COR-L47 (cell line): ENCODE data around the gene CNOT8.
A peak's percentile ranks its signal among the peaks of the same experiment; 100 is the strongest.
"Not testable (repeated sequence)": the region's sequence is repeated elsewhere in the genome, so short reads cannot be mapped to it uniquely, and the experiment has no call there.

ENCODE experiments used
- DNase-seq: peaks from one replicate; lab custom pipeline; 2025; lab: John Stamatoyannopoulos, UW

CNOT8 gene

DNA sequence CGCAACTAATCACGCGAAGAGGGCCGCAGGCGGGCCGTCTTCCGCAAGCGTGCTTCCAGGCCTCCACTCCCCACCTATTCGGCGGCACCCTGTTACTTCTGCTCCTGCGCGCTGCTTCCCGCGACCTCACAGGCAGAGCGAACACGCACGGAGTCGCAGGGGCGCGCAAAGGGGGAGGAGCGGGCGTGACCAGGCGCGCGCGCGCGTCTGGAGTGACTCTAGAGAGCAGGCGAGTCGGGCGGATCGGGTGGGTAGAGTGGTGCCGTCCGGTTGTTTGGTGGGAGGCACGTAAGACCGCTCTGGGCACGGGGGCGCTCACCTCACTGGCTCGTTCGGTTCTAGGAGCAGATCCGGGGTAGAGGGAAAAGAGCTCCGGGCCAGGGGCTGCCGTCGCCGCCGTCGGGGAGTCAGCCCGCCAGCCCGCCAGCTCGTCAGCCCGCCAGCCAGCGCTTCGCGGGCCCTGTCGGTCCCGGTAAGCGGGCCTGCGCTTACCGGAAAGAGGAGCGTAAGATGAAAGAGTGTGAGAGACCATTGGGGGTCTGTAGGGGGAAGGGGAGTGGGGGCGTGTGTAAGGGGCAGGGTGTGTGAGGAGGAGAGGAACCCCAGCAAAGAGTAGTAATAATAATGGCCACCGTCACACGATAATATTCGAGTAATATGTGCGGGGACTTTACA is at the start of gene CNOT8:
CNOT8 (plus strand) TSS at position 331 of the 675 bp plus-strand sequence. CDS start 4,652 bp downstream, outside the sequence.
- DNase-seq: peak; percentile 98

- DNase-seq: no peak
Measured at GRCh38 chr5:154811239-154811638, 47.2 kb upstream of the CNOT8 start.

- DNase-seq: peak; percentile 37
Measured at GRCh38 chr5:154811653-154812465, 46.6 kb upstream of the CNOT8 start.

DNA sequence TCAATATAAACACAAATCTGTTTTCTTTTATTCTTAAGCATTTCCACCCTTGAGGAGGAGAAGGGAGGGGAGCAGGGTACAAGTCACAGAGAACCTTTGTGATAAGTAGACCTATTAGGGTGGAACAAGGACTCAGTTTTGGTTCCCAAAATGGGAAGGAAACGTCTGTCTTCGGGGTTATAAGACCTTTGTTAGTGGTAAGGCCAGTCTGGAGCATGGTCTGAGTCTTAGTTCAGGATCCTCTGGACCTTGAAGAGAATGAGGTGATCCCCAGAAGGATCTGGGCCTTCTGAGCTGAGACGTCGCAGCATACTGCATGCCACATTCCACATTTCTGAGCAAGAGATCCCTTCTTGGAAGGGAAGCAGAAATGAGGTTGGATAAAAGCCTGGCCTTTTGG is 45.3 kb upstream of the CNOT8 start:
- no peak for DNase-seq

DNA sequence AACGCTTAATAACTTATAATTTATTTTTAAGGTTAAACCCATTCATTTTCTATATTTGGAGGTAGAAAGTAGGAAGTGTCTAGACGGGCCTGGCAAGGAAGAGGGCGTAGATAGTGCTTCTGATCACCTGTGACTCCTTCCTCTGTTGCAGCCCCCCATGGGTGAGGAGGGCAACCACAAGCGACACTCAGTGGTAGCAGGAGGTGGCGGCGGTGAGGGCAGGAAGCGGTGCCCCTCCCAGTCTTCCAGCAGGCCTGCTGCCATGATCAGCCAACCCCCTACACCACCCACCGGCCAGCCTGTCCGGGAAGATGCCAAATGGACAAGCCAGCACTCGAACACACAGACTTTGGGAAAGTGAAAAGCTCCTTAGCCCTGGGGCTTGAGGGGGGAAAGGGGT is 44.7 kb upstream of the CNOT8 start:
- no peak for DNase-seq

DNA sequence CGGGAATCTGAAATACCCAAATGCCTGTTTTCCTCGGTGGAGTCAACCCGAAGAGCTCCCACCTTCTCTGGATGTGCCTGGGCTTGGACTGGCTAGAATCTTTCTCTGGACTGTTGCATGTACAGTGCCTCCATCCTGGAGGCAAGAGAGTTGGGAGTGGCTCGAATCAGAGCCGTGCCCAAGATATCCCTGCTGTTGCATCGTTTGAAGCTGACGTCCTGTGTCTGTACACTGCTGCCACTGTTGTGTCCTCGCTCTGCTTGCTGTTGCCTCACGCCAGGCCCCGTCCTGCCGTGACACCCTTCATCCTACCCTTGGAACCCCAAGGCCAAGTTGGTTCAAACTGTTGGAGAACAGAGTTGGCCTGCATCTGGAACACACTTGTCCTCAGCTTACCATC is 43.4 kb upstream of the CNOT8 start:
- DNase-seq: no peak

DNA sequence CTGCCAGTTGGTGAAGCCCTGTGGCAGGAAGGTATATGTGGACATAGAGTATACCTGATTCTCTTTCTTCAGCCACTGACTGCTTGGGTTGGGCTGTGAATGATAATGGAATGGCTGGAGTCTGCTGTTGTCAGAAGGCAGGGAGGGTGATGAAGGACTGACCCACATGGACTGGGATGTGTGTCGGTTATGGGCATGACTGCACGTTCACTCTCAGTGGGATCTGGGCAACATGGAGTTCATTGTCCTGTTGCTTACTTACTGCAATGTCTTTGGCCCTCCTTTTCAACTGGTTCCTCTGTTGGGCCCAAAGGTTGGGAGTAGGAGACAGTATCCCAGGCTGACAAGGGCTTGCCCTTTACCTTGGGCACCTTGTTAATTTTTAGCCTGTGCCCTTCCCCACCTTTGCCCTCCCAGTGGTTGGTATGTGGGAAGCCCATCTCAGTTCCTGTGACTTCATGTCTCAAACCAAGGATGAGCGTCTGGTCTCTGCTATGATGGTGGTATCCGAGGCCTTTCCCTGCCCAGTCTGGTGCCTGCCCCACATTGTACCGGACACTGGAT is 42.7 kb upstream of the CNOT8 start:
- DNase-seq: no peak

DNA sequence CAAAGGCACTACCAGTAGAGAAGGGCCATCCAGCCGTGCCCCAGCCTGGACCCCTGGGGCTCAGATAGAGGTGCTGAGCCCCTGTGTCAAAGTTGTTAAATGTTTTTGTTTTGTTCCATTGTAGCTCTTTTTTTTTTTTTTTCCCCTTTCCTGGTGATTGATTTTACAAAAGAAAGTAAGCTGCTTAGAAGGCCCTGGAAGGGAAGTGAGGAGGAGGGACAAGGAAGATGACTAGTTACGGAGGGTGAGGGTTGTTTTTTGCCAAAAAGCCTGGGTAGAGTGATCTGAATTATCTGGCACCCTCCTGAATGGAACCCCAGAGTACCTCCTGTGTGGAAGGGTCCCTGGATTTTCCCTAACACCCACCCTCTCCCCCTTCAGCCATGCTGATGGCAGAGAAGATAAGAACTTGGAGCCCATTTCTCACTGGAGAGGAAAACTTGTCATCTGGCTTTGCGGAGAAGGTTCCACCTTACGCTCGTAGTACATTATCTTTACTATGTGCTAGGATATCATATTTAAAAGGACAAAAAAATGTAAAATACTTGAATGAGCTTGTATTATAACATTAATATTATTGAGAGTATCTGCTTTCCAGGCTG is 41.4 kb upstream of the CNOT8 start:
- DNase-seq: no peak

- no peak for DNase-seq
Measured at GRCh38 chr5:154817815-154818214, 40.6 kb upstream of the CNOT8 start.

DNA sequence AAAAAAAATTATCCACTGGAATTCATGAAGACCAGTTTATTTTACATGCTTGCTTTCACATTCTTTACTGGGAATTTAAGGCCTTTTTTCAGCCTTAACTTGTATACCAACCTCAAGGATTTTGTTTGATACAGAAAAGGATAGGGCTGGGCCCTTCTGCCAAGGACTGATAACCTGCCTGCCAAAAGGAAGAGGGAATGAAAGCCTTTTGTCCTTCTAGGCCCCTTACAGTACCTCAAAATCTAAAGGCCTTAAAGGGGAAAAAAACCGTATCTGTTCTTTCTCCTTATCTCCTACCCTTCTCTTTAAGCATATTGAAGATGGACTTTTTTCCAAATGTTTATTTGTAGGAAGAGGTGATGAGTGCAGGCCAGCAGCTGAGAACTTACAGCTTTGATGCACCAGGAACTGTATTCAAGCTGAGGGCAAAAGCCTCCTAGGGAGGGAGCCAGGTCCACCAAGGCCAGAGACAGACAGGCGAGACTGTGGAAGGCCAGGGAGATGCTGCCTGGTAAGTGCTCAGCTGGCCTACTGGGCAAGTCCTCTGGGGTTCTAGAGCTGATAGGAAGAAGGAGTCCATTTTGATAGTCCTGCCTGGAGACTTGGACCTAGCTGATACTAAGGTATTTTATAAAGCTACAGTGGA is 39.8 kb upstream of the CNOT8 start:
- no peak for DNase-seq

GRCh38 chr5:154819546-154819945 is 38.9 kb upstream of the CNOT8 start:
- no peak for DNase-seq

DNA sequence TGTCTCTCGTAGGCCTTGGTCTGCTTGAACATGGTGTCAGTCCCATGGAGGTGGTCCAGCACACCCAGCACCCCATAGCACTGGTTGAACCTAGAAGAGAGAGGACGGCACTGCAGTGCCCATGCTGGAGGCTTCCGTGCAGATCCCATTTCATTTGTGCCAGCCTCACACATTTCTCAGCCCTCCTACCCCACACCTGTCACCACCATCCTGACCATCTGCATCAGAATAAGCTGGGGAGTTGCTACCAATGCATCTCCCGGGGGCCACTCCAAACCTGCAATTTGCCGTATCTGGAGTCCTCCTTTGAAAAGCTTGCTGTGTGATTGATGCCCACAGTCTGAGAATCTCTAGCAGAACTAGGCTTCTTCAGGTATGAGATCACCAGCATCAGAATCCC is 38.0 kb upstream of the CNOT8 start:
- DNase-seq: no peak

DNA sequence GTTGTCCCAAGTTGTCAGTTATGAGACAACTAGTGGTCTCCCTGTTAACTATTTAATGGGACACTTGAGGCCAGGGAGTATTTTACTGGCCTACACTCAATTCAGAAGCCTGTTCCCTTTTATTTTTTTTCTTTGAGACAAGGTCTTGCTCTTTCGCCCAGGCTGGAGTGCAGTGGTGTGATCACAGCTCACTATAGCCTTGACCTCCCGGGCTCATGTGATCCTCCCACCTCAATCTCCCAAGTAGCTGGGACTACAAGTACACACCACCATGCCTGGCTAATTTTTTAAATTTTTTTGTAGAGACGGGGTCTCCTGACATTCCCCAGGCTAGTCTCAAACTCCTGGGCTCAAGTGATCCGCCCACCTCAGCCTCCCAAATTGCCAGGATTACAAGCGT is 35.5 kb upstream of the CNOT8 start:
- not testable (repeated sequence) for DNase-seq

GRCh38 chr5:154823605-154824004 is 34.8 kb upstream of the CNOT8 start:
- DNase-seq: no peak

DNA sequence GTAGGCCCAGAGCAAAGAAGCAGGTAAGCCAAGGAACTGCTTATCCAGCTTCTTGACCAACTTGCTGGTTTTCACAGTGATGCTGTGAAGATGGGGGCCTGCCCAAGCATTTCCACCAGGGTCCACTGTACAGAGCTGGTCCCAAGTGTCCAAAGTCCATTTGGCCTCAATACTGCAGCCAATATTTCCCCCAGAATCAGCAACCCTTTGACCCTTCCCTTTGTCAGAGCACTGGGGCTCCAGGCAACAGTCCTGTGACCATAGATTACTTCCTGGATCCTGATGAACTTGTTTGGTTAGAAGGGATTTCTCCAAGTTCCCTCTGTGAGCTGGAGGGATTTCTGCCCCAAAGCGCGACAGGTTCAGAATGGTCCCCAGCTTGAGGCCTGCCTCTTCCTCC is 34.4 kb upstream of the CNOT8 start:
- no peak for DNase-seq

GRCh38 chr5:154829181-154829588 is 29.2 kb upstream of the CNOT8 start:
- DNase-seq: no peak

DNA sequence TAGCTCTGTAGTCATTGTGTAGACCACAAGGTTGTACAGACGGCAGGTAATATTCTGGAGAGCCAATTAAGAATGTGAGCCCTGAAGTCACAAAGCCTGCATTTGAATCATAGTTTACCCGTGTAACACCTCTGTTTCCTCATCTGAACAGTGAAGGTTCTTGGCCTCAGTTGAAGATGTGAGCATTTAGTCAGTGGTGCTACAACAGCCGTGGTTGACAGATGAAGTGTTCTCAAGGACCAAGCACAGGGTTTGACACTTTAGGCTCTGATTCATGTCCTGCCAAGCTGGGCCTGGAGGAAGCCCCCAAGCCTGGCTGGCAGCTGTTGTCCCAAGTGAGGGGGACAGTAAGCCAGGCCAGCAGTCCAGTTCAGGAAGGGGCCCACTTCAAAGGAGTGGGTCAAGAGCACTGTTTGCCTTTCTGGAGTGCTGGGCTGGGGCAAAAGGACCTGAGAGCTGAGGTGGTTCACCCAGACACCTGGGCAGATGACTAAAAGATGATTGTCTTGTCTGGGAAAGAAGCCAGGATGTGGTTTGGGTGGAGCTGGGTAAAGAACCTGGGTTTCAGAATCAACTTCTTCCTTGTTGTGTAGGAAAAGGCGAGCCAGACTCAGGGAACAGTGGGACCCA is 28.7 kb upstream of the CNOT8 start:
- no peak for DNase-seq

DNA sequence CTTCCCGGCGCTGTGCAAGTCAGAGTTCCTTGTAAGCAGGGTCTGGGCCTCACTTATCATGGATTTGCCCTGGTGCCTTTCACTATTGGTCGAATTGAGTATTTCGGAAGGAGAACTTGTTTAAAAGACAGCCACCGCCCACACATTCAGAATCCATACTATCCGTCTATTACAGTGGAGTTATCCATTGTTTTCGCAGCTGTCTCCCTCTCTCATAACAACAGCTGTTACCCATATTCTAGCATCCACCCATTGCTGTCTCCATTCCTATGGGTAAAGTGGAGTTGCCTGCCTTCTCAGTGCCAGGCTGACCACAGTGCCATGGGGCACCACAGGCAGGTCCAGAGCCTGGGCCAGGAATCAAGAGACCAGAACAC is 28.2 kb upstream of the CNOT8 start:
- DNase-seq: no peak

GRCh38 chr5:154830596-154830995 is 27.8 kb upstream of the CNOT8 start:
- DNase-seq: no peak

- no peak for DNase-seq
Measured at GRCh38 chr5:154831451-154831850, 27.0 kb upstream of the CNOT8 start.

GRCh38 chr5:154832804-154833203 is 25.6 kb upstream of the CNOT8 start:
- not testable (repeated sequence) for DNase-seq

DNA sequence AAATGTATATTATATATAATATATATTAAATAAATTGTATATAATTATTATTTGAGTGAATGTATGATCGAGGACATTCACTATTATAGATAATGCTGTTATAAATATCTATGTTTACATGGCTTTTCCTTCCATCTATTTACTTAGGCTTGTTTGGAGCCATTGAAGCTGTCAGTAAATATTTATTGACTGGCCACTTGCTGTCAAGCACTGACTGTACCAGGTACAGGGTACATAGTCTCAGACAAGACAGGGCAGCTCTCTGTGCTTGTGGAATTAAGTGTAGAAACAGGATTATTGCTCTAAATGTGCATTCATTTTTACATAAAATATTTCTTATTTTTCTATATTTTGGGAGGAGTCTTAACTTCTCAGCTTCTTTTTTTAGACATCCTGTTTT is 24.4 kb upstream of the CNOT8 start:
- DNase-seq: no peak
